Measurements from ENCODE around the gene VWA2.
A peak's percentile ranks its signal among the peaks of the same experiment; 100 is the strongest.

VWA2 gene

GRCh38 chr10:114337510-114338462 lies 98.7 kb downstream of the VWA2 start:
- H3K27me3 Mint-ChIP-seq (ENCODE audit: low read depth): peaks cover 3% of the 10 kb centered on the region
- TF ChIP-seq CTCF (IDR thresholded peaks at IDR 0.05; ENCODE audit: unreplicated experiment in 3 of 3): no peak
- H3K36me3 Mint-ChIP-seq (ENCODE audit: low read depth): peaks cover 9% of the 10 kb centered on the region
- no peak overlapping the region for H3K4me3 Mint-ChIP-seq
- H3K9me3 Mint-ChIP-seq: no peaks in the 10 kb centered on the region
- peak overlapping the region in 2 of 3 experiments; percentile 10 to 68 for H3K27ac Mint-ChIP-seq
- peaks cover 55% of the 10 kb centered on the region for H3K4me1 Mint-ChIP-seq

- Mint-ChIP-seq H3K9me3 (no peaks in the 10 kb centered on the region), H3K27me3 (ENCODE audit: low read depth) (peaks cover 3% of the 10 kb centered on the region), H3K27ac (no peak overlapping the region), H3K4me3 (no peak overlapping the region), H3K4me1 (peaks cover 48% of the 10 kb centered on the region), H3K36me3 (ENCODE audit: low read depth) (peaks cover 9% of the 10 kb centered on the region)
- TF ChIP-seq CTCF (IDR thresholded peaks at IDR 0.05; ENCODE audit: unreplicated experiment in 3 of 3): no peak
These were observed 101.8 kb downstream of the VWA2 start for GRCh38 chr10:114340816-114341215.

All from nephron (organoid).